GM23248 (cell line): ENCODE results near the gene MAN1C1. TPM values are rescaled to one million over a fixed set of nuclear protein-coding genes. Genes with fewer than 3 reads are reported as not detected.

Experiments used
- DNase-seq: peaks from one replicate; pipeline ENCODE4 v3.0.0-alpha.2; 2015
- H2AFZ ChIP-seq: fragments of 200-600 bp; sonication (generic); 2 replicates; pipeline ENCODE4 v1.6.1; 2016; ENCODE audit warnings: antibody characterized with exemption
- H3F3A ChIP-seq: fragments of 200-600 bp; sonication (generic); 2 replicates; pipeline ENCODE4 v1.6.1; 2016; ENCODE audit warnings: mild to moderate bottlenecking, antibody characterized with exemption, mixed run types; ENCODE audit not compliant: insufficient read depth
- H3K27ac ChIP-seq: fragments of 200-600 bp; sonication (generic); 2 replicates; pipeline ENCODE4 v1.5.1; 2016; ENCODE audit warnings: mild to moderate bottlenecking
- H3K27me3 ChIP-seq: fragments of 200-600 bp; sonication (generic); replicated peaks from 2 replicates; pipeline ENCODE4 v1.6.1; 2016; ENCODE audit warnings: mild to moderate bottlenecking; ENCODE audit not compliant: insufficient read depth
- H3K36me3 ChIP-seq: fragments of 200-600 bp; sonication (generic); 2 replicates; pipeline ENCODE4 v1.6.1; 2016; ENCODE audit warnings: low read depth, mild to moderate bottlenecking
- H3K4me1 ChIP-seq: fragments of 200-600 bp; sonication (generic); 2 replicates; pipeline ENCODE4 v1.6.1; 2016; ENCODE audit warnings: mild to moderate bottlenecking; ENCODE audit not compliant: insufficient read depth
- H3K4me2 ChIP-seq: fragments of 200-600 bp; sonication (generic); one replicate; pipeline ENCODE4 v1.6.1; 2016; ENCODE audit warnings: mild to moderate bottlenecking; ENCODE audit not compliant: unreplicated experiment
- H3K4me3 ChIP-seq: fragments of 200-600 bp; sonication (generic); 2 replicates; pipeline ENCODE4 v1.5.1; 2016; ENCODE audit warnings: mild to moderate bottlenecking
- H3K79me2 ChIP-seq: fragments of 200-600 bp; sonication (generic); 2 replicates; pipeline ENCODE4 v1.6.1; 2016; ENCODE audit warnings: mild to moderate bottlenecking; ENCODE audit not compliant: insufficient read depth
- H3K9ac ChIP-seq: fragments of 200-600 bp; sonication (generic); 2 replicates; pipeline ENCODE4 v1.6.1; 2016; ENCODE audit warnings: mild to moderate bottlenecking
- H3K9me2 ChIP-seq: fragments of 200-600 bp; sonication (generic); 2 replicates; pipeline ENCODE4 v1.6.1; 2016; ENCODE audit warnings: mixed run types, mild to moderate bottlenecking, moderate library complexity; ENCODE audit not compliant: insufficient read depth
- H3K9me3 ChIP-seq: fragments of 200-600 bp; sonication (generic); one replicate; pipeline ENCODE4 v1.6.1; 2017; ENCODE audit warnings: low read depth
- H4K20me1 ChIP-seq: fragments of 200-600 bp; sonication (generic); 2 replicates; pipeline ENCODE4 v1.6.0; 2016; ENCODE audit not compliant: insufficient read depth
- EZH2 ChIP-seq: fragments of 200-600 bp; sonication (generic); IDR thresholded peaks from 2 replicates; pipeline ENCODE4 v1.6.1; 2018; ENCODE audit warnings: antibody characterized with exemption, mild to moderate bottlenecking; ENCODE audit not compliant: insufficient read depth, poor library complexity, severe bottlenecking
- EZH2phosphoT487 ChIP-seq: fragments of 200-600 bp; sonication (generic); IDR thresholded peaks from 2 replicates; pipeline ENCODE4 v1.6.1; 2018; ENCODE audit warnings: antibody characterized with exemption, moderate library complexity, mild to moderate bottlenecking, low read depth; ENCODE audit not compliant: insufficient read depth
- WGBS, 2 experiments: methylation state at CpG; one replicate each; pipeline ENCODE4 v1.1.6; 2015 to 2017; ENCODE audit warnings: low lambda C conversion rate in 2 of 2, low coverage in 1 of 2; ENCODE audit errors: missing lambda C conversion rate in 2 of 2; 5-methylcytosine and 5-hydroxymethylcytosine counted together
- in situ Hi-C: fragments of 300-500 bp; cut with MboI; formaldehyde crosslinking; loops from 2 replicates; pipeline ENCODE4 v1.15.0; 2020
- polyA plus RNA-seq: library from polyadenylated mRNA; unstranded; fragments of >200 nt; fragmentation: Nextera tagmentation; extraction: Ambion mirVana; gene quantifications from 2 replicates; pipeline ENCODE4 v1.2.1, GENCODE V29; 2016
- total RNA-seq: library from RNA; depleted of rRNA; stranded (reverse); fragments of >200 nt; shearing (Covaris generic); gene quantifications from 2 replicates; pipeline ENCODE4 v1.2.3, GENCODE V29; 2014

Gene MAN1C1
- total and polyA plus RNA-seq, 2 experiments from 2014 or later = 0.29 to 1.1 TPM

- Histone ChIP-seq H3K9ac (peak overlapping the region; percentile 7; the same call in 1 of the 2 replicates), H3K9me3 (no peaks in the 10 kb centered on the region), H3K79me2 (peaks cover 28% of the 10 kb centered on the region), H3K27ac (peak overlapping the region; percentile 58), H4K20me1 (no peaks in the 10 kb centered on the region), H3K4me1 (peaks cover 27% of the 10 kb centered on the region), H3K27me3 (no peaks in the 10 kb centered on the region), H3F3A (peaks cover 30% of the 10 kb centered on the region), H2AFZ (no peak overlapping the region), H3K4me2 (peak overlapping the region; percentile 9), H3K4me3 (no peak overlapping the region), H3K9me2 (no peaks in the 10 kb centered on the region), H3K36me3 (no peaks in the 10 kb centered on the region; the same call in 1 of the 2 replicates)
- WGBS, 2 experiments = 85 to 87% methylated on average over 15 of the region's 15 CpGs
- peak; percentile 22 for DNase-seq
- in situ Hi-C loops = loop anchor here (25.0 kb wide), 1 partner anchor 568 kb away; the partner anchor contains the start of genes RSRP1 and SYF2
- TF ChIP-seq EZH2phosphoT487 = no peak
- TF ChIP-seq EZH2 = no peak
Observed at GRCh38 chr1:25804964-25805862, 188.6 kb downstream of the MAN1C1 start.

GRCh38 chr1:25805863-25806225 lies 189.3 kb downstream of the MAN1C1 start:
- Histone ChIP-seq H3F3A (peaks cover 30% of the 10 kb centered on the region), H3K27ac (peak overlapping the region; percentile 56), H3K9me2 (no peaks in the 10 kb centered on the region), H3K79me2 (peaks cover 22% of the 10 kb centered on the region), H2AFZ (no peak overlapping the region), H3K9me3 (no peaks in the 10 kb centered on the region), H3K9ac (peak overlapping the region; percentile 52), H3K4me2 (peak overlapping the region; percentile 60), H3K36me3 (no peaks in the 10 kb centered on the region; the same call in 1 of the 2 replicates), H3K4me3 (no peak overlapping the region), H4K20me1 (no peaks in the 10 kb centered on the region), H3K27me3 (no peaks in the 10 kb centered on the region), H3K4me1 (peaks cover 27% of the 10 kb centered on the region)
- in situ Hi-C loops = loop anchor here (25.0 kb wide), 1 partner anchor 569 kb away; the partner anchor contains the start of genes RSRP1 and SYF2
- DNase-seq = peak; percentile 82
- 32 to 41% methylated on average over 3 of the region's 3 CpGs for WGBS, 2 experiments
- TF ChIP-seq EZH2 (no peak), EZH2phosphoT487 (no peak)

- H3K4me1 ChIP-seq = peaks cover 27% of the 10 kb centered on the region
Observed at GRCh38 chr1:25806418-25806817, 189.8 kb downstream of the MAN1C1 start.

DNA sequence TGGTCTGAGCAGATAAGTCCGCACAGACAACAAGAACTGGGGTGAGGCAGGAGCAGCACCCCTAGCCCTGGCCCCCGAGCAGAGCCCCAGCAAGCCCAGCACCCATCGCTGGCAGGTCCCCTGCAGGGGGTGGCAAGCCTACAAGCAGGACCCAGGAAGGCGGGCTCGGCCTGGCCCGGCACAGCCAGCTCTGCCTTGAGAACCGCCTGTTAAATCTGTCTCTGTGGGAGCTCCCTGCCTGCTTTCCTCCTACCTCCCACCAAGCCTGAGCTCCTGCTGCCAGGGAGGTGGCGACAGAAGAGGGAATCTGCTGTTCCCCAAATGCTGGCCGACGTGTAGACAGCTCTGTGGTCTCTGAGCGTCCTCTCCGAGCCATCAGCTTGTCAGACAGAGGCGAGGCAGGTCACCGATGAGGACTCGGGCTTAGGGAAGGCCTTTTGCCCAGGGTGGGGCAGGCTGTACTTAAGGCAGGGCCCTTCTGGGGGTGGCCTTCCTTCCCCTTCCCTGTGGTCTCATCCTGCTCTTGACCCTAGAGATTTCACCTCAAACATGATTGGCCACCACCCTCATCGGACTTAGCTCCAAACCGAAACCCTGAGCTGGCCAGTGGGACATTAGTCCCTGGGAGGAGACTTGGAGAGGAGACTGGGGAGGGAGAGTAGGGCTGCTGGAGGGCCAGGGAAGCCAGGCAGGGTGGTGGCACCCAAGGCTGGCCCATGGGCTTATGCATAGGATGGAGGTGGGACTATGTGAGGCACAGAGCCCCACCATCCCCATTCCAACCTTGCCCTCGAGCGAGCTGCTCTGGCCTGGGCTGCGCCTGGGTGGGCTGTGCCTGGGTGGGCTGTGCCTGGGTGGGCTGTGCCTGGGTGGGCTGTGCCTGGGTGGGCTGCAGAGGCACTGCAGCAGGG lies 191.1 kb downstream of the MAN1C1 start:
- no peak overlapping the region for H3K27ac ChIP-seq
- in situ Hi-C loops = loop anchor here (25.0 kb wide), 1 partner anchor 570 kb away; the partner anchor contains the start of genes RSRP1 and SYF2
- H3K9me3 ChIP-seq = no peaks in the 10 kb centered on the region
- no peaks in the 10 kb centered on the region for H3K27me3 ChIP-seq
- 70 to 71% methylated on average over 18 to 20 of the region's 20 CpGs for WGBS, 2 experiments
- peaks cover 9% of the 10 kb centered on the region for H3K79me2 ChIP-seq
- TF ChIP-seq EZH2phosphoT487 = no peak
- no peak for TF ChIP-seq EZH2
- H2AFZ ChIP-seq = no peak overlapping the region
- H4K20me1 ChIP-seq = no peaks in the 10 kb centered on the region
- no peak overlapping the region for H3K4me2 ChIP-seq
- H3K9me2 ChIP-seq = no peaks in the 10 kb centered on the region
- H3K36me3 ChIP-seq = no peaks in the 10 kb centered on the region; the same call in 1 of the 2 replicates
- no peak overlapping the region for H3K4me3 ChIP-seq
- H3K9ac ChIP-seq = no peak overlapping the region
- DNase-seq = no peak
- H3F3A ChIP-seq = peaks cover 29% of the 10 kb centered on the region
- H3K4me1 ChIP-seq = peaks cover 27% of the 10 kb centered on the region

More at GRCh38 chr1:25806418-25806817, 189.8 kb downstream of the MAN1C1 start:
- Histone ChIP-seq H3K4me3 (no peak overlapping the region), H3K9me3 (no peaks in the 10 kb centered on the region), H3F3A (peaks cover 30% of the 10 kb centered on the region), H3K9me2 (no peaks in the 10 kb centered on the region), H3K4me2 (peak overlapping the region; percentile 60), H3K36me3 (no peaks in the 10 kb centered on the region; the same call in 1 of the 2 replicates), H3K9ac (peak overlapping the region; percentile 52), H3K79me2 (peaks cover 18% of the 10 kb centered on the region), H2AFZ (no peak overlapping the region), H3K27me3 (no peaks in the 10 kb centered on the region), H3K27ac (peak overlapping the region; percentile 56), H4K20me1 (no peaks in the 10 kb centered on the region)
- peak; percentile 78 for DNase-seq
- TF ChIP-seq EZH2phosphoT487 (no peak), EZH2 (no peak)
- WGBS, 2 experiments = 43 to 60% methylated on average over 4 of the region's 4 CpGs
- in situ Hi-C loops = loop anchor here (25.0 kb wide), 1 partner anchor 569 kb away; the partner anchor contains the start of genes RSRP1 and SYF2
